GM12874 (cell line): Measurements from ENCODE around the gene CYP2U1.

Experiments
- CTCF ChIP-seq: IDR thresholded peaks from 2 replicates; pipeline ENCODE4 v1.5.1; 2011; ENCODE audit warnings: low read depth, mild to moderate bottlenecking, control low read depth, low read length, moderate library complexity; ENCODE audit not compliant: insufficient read depth

CYP2U1 gene

GRCh38 chr4:107930821-107931774, at the start of gene CYP2U1:
Gene CYP2U1 (plus strand): TSS chr4:107931549. CDS start chr4:107931644, 95 bp downstream.
- 0 out of 2 replicates have a peak, but pooled peaks have one; percentile 4 for TF ChIP-seq CTCF

- no peak for TF ChIP-seq CTCF
Observed at GRCh38 chr4:107885865-107886264, 45.5 kb upstream of the CYP2U1 start.

- no peak for TF ChIP-seq CTCF
Observed at GRCh38 chr4:107888237-107888636, 43.1 kb upstream of the CYP2U1 start.

- no peak for TF ChIP-seq CTCF
Observed at GRCh38 chr4:107890779-107891178, 40.6 kb upstream of the CYP2U1 start.

- TF ChIP-seq CTCF: no peak
Observed at GRCh38 chr4:107891299-107891698, 40.0 kb upstream of the CYP2U1 start.

- no peak for TF ChIP-seq CTCF
Observed at GRCh38 chr4:107893171-107894137, 37.9 kb upstream of the CYP2U1 start.

GRCh38 chr4:107894138-107894603, 37.2 kb upstream of the CYP2U1 start:
- TF ChIP-seq CTCF: no peak
